GM18505 (cell line): ENCODE measurements around the gene DNM1L.

Experiments
- ATAC-seq: cut with Tn5 transposase; IDR thresholded peaks from one replicate; pipeline ENCODE4 v1.9.1; 2021; ENCODE audit not compliant: unreplicated experiment
- POLR2A ChIP-seq: IDR thresholded peaks from 4 replicates; pipeline ENCODE4 v1.6.1; 2011; ENCODE audit warnings: borderline replicate concordance; ENCODE audit not compliant: insufficient read depth, insufficient read length; ENCODE audit errors: extremely low read depth

Gene DNM1L

GRCh38 chr12:32794281-32794680 is 115.2 kb downstream of the DNM1L start:
- ATAC-seq: no peak
- TF ChIP-seq POLR2A: no peak
